GM23338 (cell line): Measurements from ENCODE around the gene CX3CR1. TPM values are rescaled to one million over a fixed set of nuclear protein-coding genes. Genes with fewer than 3 reads are reported as not detected.

Experiments
- ATAC-seq: fragments of 200-7000 bp; cut with Tn5 transposase; 3 replicates; pipeline ENCODE4 v1.9.1; 2020
- DNase-seq: peaks from one replicate; pipeline ENCODE4 v3.0.0-alpha.2; 2015; ENCODE audit warnings: low spot score
- H2AFZ ChIP-seq: fragments of 200-600 bp; sonication (generic); 2 replicates; pipeline ENCODE4 v1.8.0; 2016; ENCODE audit warnings: antibody characterized with exemption, mild to moderate bottlenecking, moderate library complexity
- H3F3A ChIP-seq: fragments of 200-600 bp; sonication (generic); replicated peaks from 2 replicates; pipeline ENCODE4 v1.8.0; 2017; ENCODE audit warnings: antibody characterized with exemption, mixed run types, low read depth
- H3K27ac ChIP-seq: fragments of 200-600 bp; sonication (generic); 2 replicates; pipeline ENCODE4 v1.6.1; 2016; ENCODE audit warnings: low read depth
- H3K27me3 ChIP-seq: fragments of 200-600 bp; sonication (generic); 2 replicates; pipeline ENCODE4 v1.8.0; 2016; ENCODE audit warnings: mild to moderate bottlenecking, mixed run types, moderate library complexity; ENCODE audit not compliant: insufficient read depth
- H3K36me3 ChIP-seq: fragments of 200-600 bp; sonication (generic); 2 replicates; pipeline ENCODE4 v1.8.0; 2016; ENCODE audit warnings: mild to moderate bottlenecking; ENCODE audit not compliant: insufficient read depth
- H3K4me1 ChIP-seq: fragments of 200-600 bp; sonication (generic); 2 replicates; pipeline ENCODE4 v1.8.0; 2016; ENCODE audit warnings: mild to moderate bottlenecking, moderate library complexity; ENCODE audit not compliant: insufficient read depth
- H3K4me2 ChIP-seq: fragments of 200-600 bp; sonication (generic); 2 replicates; pipeline ENCODE4 v1.7.1; 2017; ENCODE audit warnings: mixed run types
- H3K4me3 ChIP-seq: fragments of 200-600 bp; sonication (generic); 2 replicates; pipeline ENCODE4 v1.6.1; 2016; ENCODE audit warnings: mixed run types
- H3K79me2 ChIP-seq: fragments of 200-600 bp; sonication (generic); replicated peaks from 2 replicates; pipeline ENCODE4 v1.8.0; 2017; ENCODE audit warnings: mild to moderate bottlenecking; ENCODE audit not compliant: insufficient read depth
- H3K9me2 ChIP-seq: fragments of 200-600 bp; sonication (generic); 2 replicates; pipeline ENCODE4 v1.8.0; 2017; ENCODE audit not compliant: insufficient read depth
- H4K20me1 ChIP-seq: fragments of 200-600 bp; sonication (generic); replicated peaks from 2 replicates; pipeline ENCODE4 v1.8.0; 2017; ENCODE audit warnings: mild to moderate bottlenecking; ENCODE audit not compliant: insufficient read depth
- H3K27ac Mint-ChIP-seq: 2 replicates; pipeline ENCODE4 v1.8.0; 2020; ENCODE audit warnings: inconsistent platforms, mild to moderate bottlenecking, moderate library complexity, mixed read lengths
- H3K27me3 Mint-ChIP-seq: 3 replicates; pipeline ENCODE4 v1.8.0; 2022; ENCODE audit warnings: low read depth, mild to moderate bottlenecking, moderate library complexity, mixed read lengths, inconsistent platforms; ENCODE audit not compliant: insufficient read depth, poor library complexity
- H3K36me3 Mint-ChIP-seq: 3 replicates; pipeline ENCODE4 v1.8.0; 2021; ENCODE audit warnings: low read depth, mild to moderate bottlenecking, inconsistent platforms, moderate library complexity, mixed read lengths
- H3K4me1 Mint-ChIP-seq: 3 replicates; pipeline ENCODE4 v1.8.0; 2020; ENCODE audit warnings: mild to moderate bottlenecking, inconsistent platforms, mixed read lengths
- H3K4me3 Mint-ChIP-seq: 3 replicates; pipeline ENCODE4 v1.8.0; 2021; ENCODE audit warnings: moderate library complexity, mild to moderate bottlenecking, inconsistent platforms, mixed read lengths
- H3K9me3 Mint-ChIP-seq: 3 replicates; pipeline ENCODE4 v1.8.0; 2020; ENCODE audit warnings: moderate library complexity, mild to moderate bottlenecking, inconsistent platforms, mixed read lengths
- CREB1 ChIP-seq: fragments of 250-450 bp; sonication (Bioruptor Pico); IDR thresholded peaks from 2 replicates; pipeline ENCODE4 v1.5.0; 2020; ENCODE audit warnings: low read depth, mild to moderate bottlenecking, moderate library complexity
- EZH2 ChIP-seq: fragments of 200-600 bp; sonication (generic); IDR thresholded peaks from one replicate; pipeline ENCODE4 v1.8.0; 2017; ENCODE audit warnings: antibody characterized with exemption, mild to moderate bottlenecking, low read depth; ENCODE audit not compliant: unreplicated experiment
- EZH2phosphoT487 ChIP-seq: fragments of 200-600 bp; sonication (generic); IDR thresholded peaks from one replicate; pipeline ENCODE4 v1.8.1; 2018; ENCODE audit warnings: antibody characterized with exemption; ENCODE audit not compliant: unreplicated experiment
- JUNB ChIP-seq: IDR thresholded peaks from one replicate; pipeline ENCODE4 v1.6.1; 2016; ENCODE audit warnings: antibody characterized with exemption; ENCODE audit not compliant: unreplicated experiment
- NANOG ChIP-seq: IDR thresholded peaks from 2 replicates; pipeline ENCODE4 v1.6.1; 2016; ENCODE audit warnings: antibody characterized with exemption, borderline replicate concordance
- POLR2AphosphoS5 ChIP-seq: IDR thresholded peaks from 2 replicates; pipeline ENCODE4 v1.6.1; 2016; ENCODE audit warnings: antibody characterized with exemption, low read depth
- STAT1 ChIP-seq: IDR thresholded peaks from one replicate; pipeline ENCODE4 v1.6.1; 2016; ENCODE audit warnings: antibody characterized with exemption; ENCODE audit not compliant: unreplicated experiment
- ZNF114 ChIP-seq: fragments of 250-450 bp; sonication (Bioruptor Pico); IDR thresholded peaks from 2 replicates; pipeline ENCODE4 v1.5.0; 2020; ENCODE audit warnings: mild to moderate bottlenecking, moderate library complexity
- ZNF331 ChIP-seq: fragments of 250-450 bp; sonication (Bioruptor Pico); IDR thresholded peaks from 2 replicates; pipeline ENCODE4 v1.5.0; 2020; ENCODE audit warnings: low read depth, mild to moderate bottlenecking, moderate library complexity
- polyA plus RNA-seq: library from polyadenylated mRNA; unstranded; fragments of >200 nt; fragmentation: Nextera tagmentation; extraction: Ambion mirVana; gene quantifications from 2 replicates; pipeline ENCODE4 v1.2.1, GENCODE V29; 2016
- total RNA-seq: library from RNA; depleted of rRNA; stranded (reverse); fragments of >200 nt; shearing (Covaris generic); gene quantifications from 2 replicates; pipeline ENCODE4 v1.2.3, GENCODE V29; 2014
- TF ChIP-seq, protein P1 (sequence below): IDR thresholded peaks from 2 replicates; pipeline ENCODE4 v1.6.1; 2016; ENCODE audit warnings: antibody characterized with exemption
- TF ChIP-seq, protein P2 (sequence below): IDR thresholded peaks from one replicate; pipeline ENCODE4 v1.6.1; 2018; ENCODE audit warnings: antibody characterized with exemption; ENCODE audit not compliant: unreplicated experiment
- TF ChIP-seq, protein P3 (sequence below): fragments of 250-450 bp; sonication (Bioruptor Pico); IDR thresholded peaks from 2 replicates; pipeline ENCODE4 v1.5.0; 2020; ENCODE audit warnings: mild to moderate bottlenecking, moderate library complexity

CX3CR1 gene
- total and polyA plus RNA-seq, 2 experiments from 2014 or later: 0.24 to 0.42 TPM

DNA sequence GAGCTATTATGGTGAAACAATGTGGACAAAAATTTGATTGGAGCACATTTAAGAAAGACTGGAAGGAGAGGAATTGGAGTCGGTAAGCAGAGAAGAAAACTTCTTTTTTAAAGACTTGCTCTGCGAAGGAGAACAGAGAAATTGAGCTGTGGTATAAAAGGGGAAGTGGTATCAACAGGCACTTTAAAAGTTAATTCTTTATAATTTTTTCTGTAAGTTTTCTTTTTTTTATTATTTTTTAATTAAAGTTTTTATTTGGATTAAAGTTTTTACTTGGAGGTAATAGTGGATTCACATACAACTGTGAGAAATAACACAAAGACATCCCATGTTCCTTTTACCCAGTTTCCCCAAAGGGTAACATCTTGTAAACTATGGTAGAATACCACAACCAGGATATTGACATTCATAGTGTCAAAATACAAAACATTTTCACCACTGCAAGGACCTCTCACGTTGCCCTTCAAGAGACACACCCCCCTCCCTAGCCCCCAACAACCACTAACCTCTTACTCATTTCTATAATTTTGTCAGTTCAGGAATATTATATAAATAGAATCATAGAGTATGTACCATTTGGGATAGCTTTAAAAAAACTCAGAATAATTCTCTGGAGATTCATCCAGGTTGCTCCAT, 53.6 kb downstream of the CX3CR1 start:
- 0 out of 2 replicates have a peak, but pooled peaks cover 4% of the 10 kb centered on the region for H3K9me2 ChIP-seq
- H3K4me1 Mint-ChIP-seq: no peaks in the 10 kb centered on the region
- no peak for DNase-seq
- no peak overlapping the region for H2AFZ ChIP-seq
- H3K27me3 Mint-ChIP-seq: peaks cover 2% of the 10 kb centered on the region
- H3K27me3 ChIP-seq: no peaks in the 10 kb centered on the region
- H3K27ac Mint-ChIP-seq: no peak overlapping the region
- H3K4me3 ChIP-seq: no peak overlapping the region
- H3K4me1 ChIP-seq: no peaks in the 10 kb centered on the region
- H3K9me3 Mint-ChIP-seq: no peaks in the 10 kb centered on the region; the same call in 1 of the 3 replicates
- H3F3A ChIP-seq: no peaks in the 10 kb centered on the region
- no peaks in the 10 kb centered on the region for H4K20me1 ChIP-seq
- H3K36me3 Mint-ChIP-seq: no peaks in the 10 kb centered on the region
- no peak overlapping the region for H3K27ac ChIP-seq
- no peak for ATAC-seq
- no peak overlapping the region for H3K4me3 Mint-ChIP-seq
- H3K36me3 ChIP-seq: no peaks in the 10 kb centered on the region
- H3K4me2 ChIP-seq: no peak overlapping the region
- no peaks in the 10 kb centered on the region for H3K79me2 ChIP-seq
- TF ChIP-seq CREB1 (CRISPR knock-in tag): no peak
- TF ChIP-seq ZNF114: no peak
- TF ChIP-seq EZH2: no peak
- TF ChIP-seq, protein P1, sequence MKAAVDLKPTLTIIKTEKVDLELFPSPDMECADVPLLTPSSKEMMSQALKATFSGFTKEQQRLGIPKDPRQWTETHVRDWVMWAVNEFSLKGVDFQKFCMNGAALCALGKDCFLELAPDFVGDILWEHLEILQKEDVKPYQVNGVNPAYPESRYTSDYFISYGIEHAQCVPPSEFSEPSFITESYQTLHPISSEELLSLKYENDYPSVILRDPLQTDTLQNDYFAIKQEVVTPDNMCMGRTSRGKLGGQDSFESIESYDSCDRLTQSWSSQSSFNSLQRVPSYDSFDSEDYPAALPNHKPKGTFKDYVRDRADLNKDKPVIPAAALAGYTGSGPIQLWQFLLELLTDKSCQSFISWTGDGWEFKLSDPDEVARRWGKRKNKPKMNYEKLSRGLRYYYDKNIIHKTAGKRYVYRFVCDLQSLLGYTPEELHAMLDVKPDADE: no peak
- no peak for TF ChIP-seq EZH2phosphoT487
- no peak for TF ChIP-seq STAT1
- TF ChIP-seq ZNF331 (CRISPR knock-in tag): no peak
- TF ChIP-seq JUNB: no peak
- no peak for TF ChIP-seq NANOG
- TF ChIP-seq, protein P2, sequence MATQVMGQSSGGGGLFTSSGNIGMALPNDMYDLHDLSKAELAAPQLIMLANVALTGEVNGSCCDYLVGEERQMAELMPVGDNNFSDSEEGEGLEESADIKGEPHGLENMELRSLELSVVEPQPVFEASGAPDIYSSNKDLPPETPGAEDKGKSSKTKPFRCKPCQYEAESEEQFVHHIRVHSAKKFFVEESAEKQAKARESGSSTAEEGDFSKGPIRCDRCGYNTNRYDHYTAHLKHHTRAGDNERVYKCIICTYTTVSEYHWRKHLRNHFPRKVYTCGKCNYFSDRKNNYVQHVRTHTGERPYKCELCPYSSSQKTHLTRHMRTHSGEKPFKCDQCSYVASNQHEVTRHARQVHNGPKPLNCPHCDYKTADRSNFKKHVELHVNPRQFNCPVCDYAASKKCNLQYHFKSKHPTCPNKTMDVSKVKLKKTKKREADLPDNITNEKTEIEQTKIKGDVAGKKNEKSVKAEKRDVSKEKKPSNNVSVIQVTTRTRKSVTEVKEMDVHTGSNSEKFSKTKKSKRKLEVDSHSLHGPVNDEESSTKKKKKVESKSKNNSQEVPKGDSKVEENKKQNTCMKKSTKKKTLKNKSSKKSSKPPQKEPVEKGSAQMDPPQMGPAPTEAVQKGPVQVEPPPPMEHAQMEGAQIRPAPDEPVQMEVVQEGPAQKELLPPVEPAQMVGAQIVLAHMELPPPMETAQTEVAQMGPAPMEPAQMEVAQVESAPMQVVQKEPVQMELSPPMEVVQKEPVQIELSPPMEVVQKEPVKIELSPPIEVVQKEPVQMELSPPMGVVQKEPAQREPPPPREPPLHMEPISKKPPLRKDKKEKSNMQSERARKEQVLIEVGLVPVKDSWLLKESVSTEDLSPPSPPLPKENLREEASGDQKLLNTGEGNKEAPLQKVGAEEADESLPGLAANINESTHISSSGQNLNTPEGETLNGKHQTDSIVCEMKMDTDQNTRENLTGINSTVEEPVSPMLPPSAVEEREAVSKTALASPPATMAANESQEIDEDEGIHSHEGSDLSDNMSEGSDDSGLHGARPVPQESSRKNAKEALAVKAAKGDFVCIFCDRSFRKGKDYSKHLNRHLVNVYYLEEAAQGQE: no peak
- TF ChIP-seq POLR2AphosphoS5: no peak
- TF ChIP-seq, protein P3, sequence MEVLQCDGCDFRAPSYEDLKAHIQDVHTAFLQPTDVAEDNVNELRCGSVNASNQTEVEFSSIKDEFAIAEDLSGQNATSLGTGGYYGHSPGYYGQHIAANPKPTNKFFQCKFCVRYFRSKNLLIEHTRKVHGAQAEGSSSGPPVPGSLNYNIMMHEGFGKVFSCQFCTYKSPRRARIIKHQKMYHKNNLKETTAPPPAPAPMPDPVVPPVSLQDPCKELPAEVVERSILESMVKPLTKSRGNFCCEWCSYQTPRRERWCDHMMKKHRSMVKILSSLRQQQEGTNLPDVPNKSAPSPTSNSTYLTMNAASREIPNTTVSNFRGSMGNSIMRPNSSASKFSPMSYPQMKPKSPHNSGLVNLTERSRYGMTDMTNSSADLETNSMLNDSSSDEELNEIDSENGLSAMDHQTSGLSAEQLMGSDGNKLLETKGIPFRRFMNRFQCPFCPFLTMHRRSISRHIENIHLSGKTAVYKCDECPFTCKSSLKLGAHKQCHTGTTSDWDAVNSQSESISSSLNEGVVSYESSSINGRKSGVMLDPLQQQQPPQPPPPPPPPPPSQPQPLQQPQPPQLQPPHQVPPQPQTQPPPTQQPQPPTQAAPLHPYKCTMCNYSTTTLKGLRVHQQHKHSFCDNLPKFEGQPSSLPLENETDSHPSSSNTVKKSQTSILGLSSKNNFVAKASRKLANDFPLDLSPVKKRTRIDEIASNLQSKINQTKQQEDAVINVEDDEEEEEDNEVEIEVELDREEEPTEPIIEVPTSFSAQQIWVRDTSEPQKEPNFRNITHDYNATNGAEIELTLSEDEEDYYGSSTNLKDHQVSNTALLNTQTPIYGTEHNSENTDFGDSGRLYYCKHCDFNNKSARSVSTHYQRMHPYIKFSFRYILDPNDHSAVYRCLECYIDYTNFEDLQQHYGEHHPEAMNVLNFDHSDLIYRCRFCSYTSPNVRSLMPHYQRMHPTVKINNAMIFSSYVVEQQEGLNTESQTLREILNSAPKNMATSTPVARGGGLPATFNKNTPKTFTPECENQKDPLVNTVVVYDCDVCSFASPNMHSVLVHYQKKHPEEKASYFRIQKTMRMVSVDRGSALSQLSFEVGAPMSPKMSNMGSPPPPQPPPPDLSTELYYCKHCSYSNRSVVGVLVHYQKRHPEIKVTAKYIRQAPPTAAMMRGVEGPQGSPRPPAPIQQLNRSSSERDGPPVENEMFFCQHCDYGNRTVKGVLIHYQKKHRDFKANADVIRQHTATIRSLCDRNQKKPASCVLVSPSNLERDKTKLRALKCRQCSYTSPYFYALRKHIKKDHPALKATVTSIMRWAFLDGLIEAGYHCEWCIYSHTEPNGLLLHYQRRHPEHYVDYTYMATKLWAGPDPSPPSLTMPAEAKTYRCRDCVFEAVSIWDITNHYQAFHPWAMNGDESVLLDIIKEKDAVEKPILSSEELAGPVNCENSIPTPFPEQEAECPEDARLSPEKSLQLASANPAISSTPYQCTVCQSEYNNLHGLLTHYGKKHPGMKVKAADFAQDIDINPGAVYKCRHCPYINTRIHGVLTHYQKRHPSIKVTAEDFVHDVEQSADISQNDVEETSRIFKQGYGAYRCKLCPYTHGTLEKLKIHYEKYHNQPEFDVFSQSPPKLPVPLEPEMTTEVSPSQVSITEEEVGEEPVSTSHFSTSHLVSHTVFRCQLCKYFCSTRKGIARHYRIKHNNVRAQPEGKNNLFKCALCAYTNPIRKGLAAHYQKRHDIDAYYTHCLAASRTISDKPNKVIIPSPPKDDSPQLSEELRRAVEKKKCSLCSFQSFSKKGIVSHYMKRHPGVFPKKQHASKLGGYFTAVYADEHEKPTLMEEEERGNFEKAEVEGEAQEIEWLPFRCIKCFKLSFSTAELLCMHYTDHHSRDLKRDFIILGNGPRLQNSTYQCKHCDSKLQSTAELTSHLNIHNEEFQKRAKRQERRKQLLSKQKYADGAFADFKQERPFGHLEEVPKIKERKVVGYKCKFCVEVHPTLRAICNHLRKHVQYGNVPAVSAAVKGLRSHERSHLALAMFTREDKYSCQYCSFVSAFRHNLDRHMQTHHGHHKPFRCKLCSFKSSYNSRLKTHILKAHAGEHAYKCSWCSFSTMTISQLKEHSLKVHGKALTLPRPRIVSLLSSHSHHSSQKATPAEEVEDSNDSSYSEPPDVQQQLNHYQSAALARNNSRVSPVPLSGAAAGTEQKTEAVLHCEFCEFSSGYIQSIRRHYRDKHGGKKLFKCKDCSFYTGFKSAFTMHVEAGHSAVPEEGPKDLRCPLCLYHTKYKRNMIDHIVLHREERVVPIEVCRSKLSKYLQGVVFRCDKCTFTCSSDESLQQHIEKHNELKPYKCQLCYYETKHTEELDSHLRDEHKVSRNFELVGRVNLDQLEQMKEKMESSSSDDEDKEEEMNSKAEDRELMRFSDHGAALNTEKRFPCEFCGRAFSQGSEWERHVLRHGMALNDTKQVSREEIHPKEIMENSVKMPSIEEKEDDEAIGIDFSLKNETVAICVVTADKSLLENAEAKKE (CRISPR knock-in tag): no peak
